KMS-11 (cell line): ENCODE data around the gene CTSD.

Experiments used
- H2AFZ ChIP-seq: fragments of 200-600 bp; sonication (generic); 2 replicates; pipeline ENCODE4 v1.6.1; 2016; ENCODE audit warnings: antibody characterized with exemption, mixed run types, low read depth
- H3K27ac ChIP-seq: fragments of 200-600 bp; sonication (generic); 2 replicates; pipeline ENCODE4 v1.6.1; 2016; ENCODE audit warnings: mild to moderate bottlenecking, mixed run types
- H3K27me3 ChIP-seq: fragments of 200-600 bp; sonication (generic); 2 replicates; pipeline ENCODE4 v1.6.1; 2017; ENCODE audit warnings: mild to moderate bottlenecking, low read depth, mixed run types, moderate library complexity; ENCODE audit not compliant: insufficient read depth
- H3K36me3 ChIP-seq: fragments of 200-600 bp; sonication (generic); 2 replicates; pipeline ENCODE4 v1.6.1; 2017; ENCODE audit warnings: mild to moderate bottlenecking, mixed run types; ENCODE audit not compliant: insufficient read depth
- H3K4me1 ChIP-seq: fragments of 200-600 bp; sonication (generic); 2 replicates; pipeline ENCODE4 v1.6.1; 2016; ENCODE audit warnings: mild to moderate bottlenecking, low read depth, mixed run types; ENCODE audit not compliant: poor library complexity, severe bottlenecking
- H3K4me2 ChIP-seq: fragments of 200-600 bp; sonication (generic); 2 replicates; pipeline ENCODE4 v1.7.0; 2016; ENCODE audit warnings: mild to moderate bottlenecking, mixed run types
- H3K4me3 ChIP-seq: fragments of 200-600 bp; sonication (generic); IDR thresholded peaks from 2 replicates; pipeline ENCODE4 v1.6.1; 2017; ENCODE audit warnings: low read depth, low read length, mixed read lengths; ENCODE audit not compliant: insufficient read depth
- H3K79me2 ChIP-seq: fragments of 200-600 bp; sonication (generic); 2 replicates; pipeline ENCODE4 v1.6.1; 2016; ENCODE audit warnings: low read depth, mixed run types; ENCODE audit not compliant: insufficient read depth
- H3K9ac ChIP-seq: fragments of 200-600 bp; sonication (generic); 2 replicates; pipeline ENCODE4 v1.6.1; 2016; ENCODE audit warnings: mild to moderate bottlenecking, mixed run types
- H4K20me1 ChIP-seq: fragments of 200-600 bp; sonication (generic); 2 replicates; pipeline ENCODE4 v1.6.1; 2016; ENCODE audit warnings: mild to moderate bottlenecking, mixed run types; ENCODE audit not compliant: insufficient read depth
- TF ChIP-seq, protein P1 (sequence below): fragments of 200-600 bp; sonication (generic); conservative IDR thresholded peaks from 2 replicates; pipeline ENCODE4 v1.6.1; 2017; ENCODE audit warnings: low read depth, mild to moderate bottlenecking, antibody characterized with exemption, low read length, moderate library complexity, mixed read lengths

CTSD gene

DNA sequence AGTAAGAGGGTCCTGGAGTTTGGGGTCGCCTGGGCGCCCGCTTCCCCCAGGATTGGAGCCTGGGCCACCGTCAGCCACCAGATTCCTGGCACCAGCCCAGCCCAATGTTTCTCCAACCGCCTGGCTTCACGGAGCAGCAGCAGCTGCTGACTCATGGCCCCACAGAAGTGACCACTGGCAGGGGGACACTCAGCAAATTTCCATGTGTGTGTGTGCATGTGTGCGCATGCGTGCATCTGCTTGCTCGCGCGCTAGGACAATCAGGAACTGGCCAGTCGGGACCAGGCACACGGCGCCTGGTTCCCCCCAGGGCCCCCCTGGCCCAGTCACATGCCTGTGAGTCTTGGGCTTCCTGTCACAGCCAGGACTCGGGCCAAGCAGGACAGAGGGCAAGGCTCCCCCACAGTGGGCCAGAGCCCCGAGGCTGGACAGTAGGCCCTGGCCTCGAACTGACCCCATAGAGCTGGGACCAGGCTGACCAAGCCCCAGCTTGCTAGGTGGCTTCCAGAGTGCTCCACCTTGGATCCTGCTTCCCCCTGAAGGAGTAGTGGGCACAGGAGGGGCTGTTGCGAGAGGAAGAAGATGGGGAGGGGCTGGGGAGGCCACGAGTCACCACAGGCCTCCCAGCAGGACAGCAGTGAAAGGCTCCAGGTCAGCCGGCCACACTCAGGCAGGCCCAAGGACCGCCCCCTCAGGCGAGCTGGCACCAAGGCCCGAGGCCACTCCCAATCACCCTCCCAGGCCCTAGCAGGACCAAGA is 3.2 kb downstream of the CTSD start:
- Histone ChIP-seq H3K27me3 (no peaks in the 10 kb centered on the region; the same call in 1 of the 2 replicates), H3K27ac (no peak overlapping the region), H4K20me1 (no peaks in the 10 kb centered on the region), H3K4me2 (no peak overlapping the region), H3K4me1 (peaks cover 4% of the 10 kb centered on the region), H3K79me2 (no peaks in the 10 kb centered on the region), H3K9ac (no peak overlapping the region), H3K36me3 (no peaks in the 10 kb centered on the region), H2AFZ (no peak overlapping the region), H3K4me3 (no peak overlapping the region)
- TF ChIP-seq, protein P1, sequence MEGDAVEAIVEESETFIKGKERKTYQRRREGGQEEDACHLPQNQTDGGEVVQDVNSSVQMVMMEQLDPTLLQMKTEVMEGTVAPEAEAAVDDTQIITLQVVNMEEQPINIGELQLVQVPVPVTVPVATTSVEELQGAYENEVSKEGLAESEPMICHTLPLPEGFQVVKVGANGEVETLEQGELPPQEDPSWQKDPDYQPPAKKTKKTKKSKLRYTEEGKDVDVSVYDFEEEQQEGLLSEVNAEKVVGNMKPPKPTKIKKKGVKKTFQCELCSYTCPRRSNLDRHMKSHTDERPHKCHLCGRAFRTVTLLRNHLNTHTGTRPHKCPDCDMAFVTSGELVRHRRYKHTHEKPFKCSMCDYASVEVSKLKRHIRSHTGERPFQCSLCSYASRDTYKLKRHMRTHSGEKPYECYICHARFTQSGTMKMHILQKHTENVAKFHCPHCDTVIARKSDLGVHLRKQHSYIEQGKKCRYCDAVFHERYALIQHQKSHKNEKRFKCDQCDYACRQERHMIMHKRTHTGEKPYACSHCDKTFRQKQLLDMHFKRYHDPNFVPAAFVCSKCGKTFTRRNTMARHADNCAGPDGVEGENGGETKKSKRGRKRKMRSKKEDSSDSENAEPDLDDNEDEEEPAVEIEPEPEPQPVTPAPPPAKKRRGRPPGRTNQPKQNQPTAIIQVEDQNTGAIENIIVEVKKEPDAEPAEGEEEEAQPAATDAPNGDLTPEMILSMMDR, result no peak

DNA sequence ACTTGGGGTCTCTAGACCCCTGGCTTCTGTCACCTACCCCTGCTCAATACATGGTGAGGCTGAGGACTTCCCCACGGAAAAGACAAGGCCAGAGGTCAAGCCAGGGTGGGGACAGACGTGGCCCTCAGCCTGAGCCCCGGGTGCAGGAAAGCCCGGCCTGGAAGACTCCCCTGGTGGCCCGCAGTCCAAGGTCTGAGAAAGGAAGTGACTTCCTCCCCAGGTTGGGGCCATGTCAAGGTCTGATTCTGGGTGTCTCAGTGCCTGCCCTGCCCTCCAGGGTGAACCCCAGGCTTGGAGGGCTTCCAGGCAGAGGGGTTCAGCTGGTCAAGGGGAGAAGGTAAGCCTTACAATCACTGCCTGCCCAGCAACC is 3.9 kb downstream of the CTSD start:
- Histone ChIP-seq H3K4me3 (no peak overlapping the region), H3K36me3 (no peaks in the 10 kb centered on the region), H3K9ac (no peak overlapping the region)

DNA sequence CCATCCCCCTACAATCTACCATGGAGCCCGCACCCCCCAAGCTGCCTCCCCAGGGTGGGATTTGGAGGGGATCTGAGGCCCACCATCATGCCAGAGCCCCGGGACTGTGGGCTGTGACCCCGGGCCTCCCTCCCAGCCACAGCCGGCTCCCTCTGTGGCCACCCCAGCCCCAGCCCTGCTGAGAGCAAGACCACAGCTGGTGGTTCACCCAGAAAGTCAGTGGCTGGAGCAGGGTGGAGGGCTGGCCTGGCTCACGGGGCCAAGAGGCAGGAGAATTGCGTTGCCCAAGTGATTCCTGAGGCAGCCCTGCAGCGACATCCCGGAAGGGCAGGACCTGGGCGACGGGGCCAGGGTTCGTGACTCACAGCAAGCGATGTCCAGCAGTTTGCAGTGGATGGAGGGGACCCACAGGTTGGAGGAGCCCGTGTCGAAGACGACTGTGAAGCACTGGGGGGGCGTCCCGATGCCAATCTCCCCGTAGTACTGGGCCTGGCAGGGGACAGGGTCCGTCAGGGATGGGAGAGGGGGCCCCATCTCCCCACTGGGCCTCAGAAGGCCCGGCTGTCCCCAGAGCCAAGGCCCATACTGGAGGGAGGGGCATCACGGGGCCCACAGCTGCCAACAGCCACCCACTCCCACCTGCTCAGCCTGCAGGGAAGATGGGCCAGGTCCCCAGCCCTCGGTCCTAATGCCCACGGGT is 4.4 kb downstream of the CTSD start:
- Histone ChIP-seq H2AFZ (no peak overlapping the region), H4K20me1 (no peaks in the 10 kb centered on the region), H3K27me3 (no peaks in the 10 kb centered on the region), H3K27ac (no peak overlapping the region), H3K4me2 (no peak overlapping the region), H3K9ac (no peak overlapping the region), H3K4me1 (peaks cover 1% of the 10 kb centered on the region), H3K36me3 (no peaks in the 10 kb centered on the region), H3K4me3 (no peak overlapping the region), H3K79me2 (no peaks in the 10 kb centered on the region)
- TF ChIP-seq, protein P1, result no peak

More for the DNA sequence above, 3.9 kb downstream of the CTSD start:
- Histone ChIP-seq H2AFZ (no peak overlapping the region), H3K27me3 (no peaks in the 10 kb centered on the region), H3K4me2 (no peak overlapping the region), H3K79me2 (no peaks in the 10 kb centered on the region), H3K4me1 (peaks cover 4% of the 10 kb centered on the region), H4K20me1 (no peaks in the 10 kb centered on the region), H3K27ac (no peak overlapping the region)
- TF ChIP-seq, protein P1, result no peak

DNA sequence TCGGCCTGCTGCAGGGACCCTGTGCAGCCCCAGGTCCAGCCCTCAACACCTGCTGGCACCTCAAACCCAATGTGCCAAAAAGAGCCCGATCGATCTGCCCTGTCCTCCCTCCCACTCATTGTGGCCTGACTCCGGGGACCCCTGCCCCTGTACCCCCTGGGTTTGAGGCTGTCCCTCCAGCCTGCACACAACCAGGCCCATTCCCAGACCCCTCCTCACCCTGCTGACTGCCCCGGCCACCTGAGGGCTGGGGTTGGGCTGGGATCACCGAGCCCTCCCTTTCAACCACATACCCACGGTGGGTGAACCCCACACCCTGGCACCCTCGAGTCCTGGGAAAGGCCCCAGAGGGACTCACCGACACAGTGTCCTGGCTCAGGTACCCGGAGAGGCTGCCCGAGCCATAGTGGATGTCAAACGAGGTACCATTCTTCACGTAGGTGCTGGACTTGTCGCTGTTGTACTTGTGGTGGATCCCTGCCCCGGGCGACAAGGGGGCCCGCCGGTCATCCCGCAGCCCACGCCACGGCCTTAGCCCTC is 5.0 kb downstream of the CTSD start:
- Histone ChIP-seq H3K36me3 (no peaks in the 10 kb centered on the region), H3K79me2 (no peaks in the 10 kb centered on the region), H3K4me2 (no peak overlapping the region), H2AFZ (no peak overlapping the region), H3K4me3 (no peak overlapping the region), H3K27me3 (no peaks in the 10 kb centered on the region), H3K4me1 (no peaks in the 10 kb centered on the region), H3K9ac (no peak overlapping the region), H3K27ac (no peak overlapping the region), H4K20me1 (no peaks in the 10 kb centered on the region)
- TF ChIP-seq, protein P1, result no peak
